Measurements from ENCODE around the gene GPBAR1.
"Not testable (repeated sequence)": the region's sequence is repeated elsewhere in the genome, so short reads cannot be mapped to it uniquely, and the experiment has no call there.

Gene GPBAR1

DNA sequence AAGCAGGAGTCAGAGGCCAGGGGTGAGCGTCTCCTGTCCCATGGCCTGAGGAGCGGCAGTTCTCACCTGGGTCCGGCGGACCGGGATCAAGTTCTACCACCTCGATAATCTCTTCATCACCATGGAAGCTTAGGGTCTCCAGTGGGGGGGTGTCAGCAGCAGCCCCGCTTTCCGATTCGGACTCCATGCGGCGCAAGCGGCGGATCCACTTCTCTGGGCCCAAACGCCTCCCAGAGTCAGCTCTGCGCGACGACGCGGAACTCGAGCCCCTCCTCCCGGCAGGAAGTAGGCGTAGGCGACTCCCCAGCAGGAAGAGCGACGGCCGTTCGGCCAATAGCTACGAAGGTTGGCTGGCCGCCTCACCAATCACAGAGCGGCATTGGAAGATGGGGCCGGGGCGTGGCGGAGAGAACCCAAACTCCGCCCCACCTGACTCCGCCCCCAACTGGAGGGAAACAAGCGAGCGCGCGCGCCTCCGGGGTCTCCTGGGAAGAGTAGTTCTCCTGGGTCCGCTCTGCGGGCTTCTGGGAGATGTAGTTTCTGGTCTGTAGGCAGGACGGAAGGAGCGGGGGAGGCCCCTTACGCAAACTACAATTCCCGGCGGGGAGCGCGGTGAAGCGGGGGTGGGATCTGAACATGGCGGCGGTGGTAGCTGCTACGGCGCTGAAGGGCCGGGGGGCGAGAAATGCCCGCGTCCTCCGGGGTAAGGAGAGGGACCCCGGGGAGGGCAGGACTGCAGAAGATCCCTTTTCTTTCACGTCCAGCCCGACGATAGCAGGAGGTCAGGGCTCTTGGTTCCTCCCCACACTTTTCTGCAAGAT lies 9.3 kb downstream of the GPBAR1 start, which contains the start of the genes AAMP and PNKD:
TSS of gene AAMP (minus strand) at position 238 of the 821 bp plus-strand sequence. CDS start at position 187, 51 bp downstream.
TSS of gene PNKD (plus strand) at position 620 of the 821 bp plus-strand sequence. CDS start at position 637, 17 bp downstream.
- TF ChIP-seq CTCF (IDR thresholded peaks at IDR 0.05; ENCODE audit: low read depth, low read length), result peak; percentile 16
- DNase-seq (ENCODE audit: extremely low read depth, low read depth), result peak; percentile 99

DNA sequence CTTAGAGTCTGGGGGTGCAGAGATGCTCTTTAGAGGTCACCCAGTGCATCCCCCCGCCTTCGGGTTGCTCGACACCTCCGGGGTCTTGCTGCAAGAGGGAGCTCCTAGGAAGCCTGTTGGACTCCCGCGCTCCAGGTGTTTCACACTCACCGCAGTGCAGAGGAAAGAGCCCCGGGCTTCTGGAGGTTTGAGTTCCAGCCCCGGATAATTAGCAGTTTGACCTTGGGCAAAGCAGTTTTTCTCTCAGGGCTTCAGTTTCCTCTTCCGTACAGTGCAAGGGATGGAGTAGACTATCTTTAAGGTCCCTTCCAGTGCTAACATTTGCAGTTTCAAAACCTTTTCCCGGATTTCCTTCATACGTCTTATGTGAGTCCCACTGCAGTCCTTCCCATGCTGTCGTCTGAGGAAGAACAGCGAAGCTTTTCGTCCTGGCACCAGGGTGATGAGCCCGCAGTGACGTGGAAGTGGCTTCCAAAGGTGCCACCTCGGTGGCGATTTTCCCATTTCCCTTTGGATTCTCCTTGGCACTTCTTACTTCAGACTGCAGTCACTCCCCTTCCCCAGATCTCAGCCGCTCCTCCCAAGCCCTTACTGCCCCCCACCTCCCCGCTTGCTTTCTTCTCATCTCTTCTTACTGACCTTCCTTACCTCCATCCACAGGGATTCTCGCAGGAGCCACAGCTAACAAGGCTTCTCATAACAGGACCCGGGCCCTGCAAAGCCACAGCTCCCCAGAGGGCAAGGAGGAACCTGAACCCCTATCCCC lies 10.1 kb downstream of the GPBAR1 start:
- TF ChIP-seq CTCF (IDR thresholded peaks at IDR 0.05; ENCODE audit: low read depth, low read length), result no peak
- DNase-seq (ENCODE audit: extremely low read depth, low read depth), result no peak

DNA sequence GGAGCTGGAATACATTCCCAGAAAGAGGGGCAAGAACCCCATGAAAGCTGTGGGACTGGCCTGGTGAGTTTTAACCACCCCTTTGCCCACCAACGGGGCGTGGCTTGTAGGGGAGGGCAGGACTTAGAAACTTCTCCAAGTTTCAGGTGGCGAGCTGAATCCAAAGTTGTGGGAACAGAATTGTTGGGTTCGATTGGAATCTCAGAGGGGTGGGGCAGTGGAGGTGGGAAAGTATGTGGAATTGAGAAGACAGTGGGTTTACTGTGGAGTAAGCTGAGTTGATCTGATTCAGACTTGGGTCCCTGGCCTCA lies 10.6 kb downstream of the GPBAR1 start:
- no peak for TF ChIP-seq CTCF (IDR thresholded peaks at IDR 0.05; ENCODE audit: low read depth, low read length)
- DNase-seq (ENCODE audit: extremely low read depth, low read depth), result no peak

DNA sequence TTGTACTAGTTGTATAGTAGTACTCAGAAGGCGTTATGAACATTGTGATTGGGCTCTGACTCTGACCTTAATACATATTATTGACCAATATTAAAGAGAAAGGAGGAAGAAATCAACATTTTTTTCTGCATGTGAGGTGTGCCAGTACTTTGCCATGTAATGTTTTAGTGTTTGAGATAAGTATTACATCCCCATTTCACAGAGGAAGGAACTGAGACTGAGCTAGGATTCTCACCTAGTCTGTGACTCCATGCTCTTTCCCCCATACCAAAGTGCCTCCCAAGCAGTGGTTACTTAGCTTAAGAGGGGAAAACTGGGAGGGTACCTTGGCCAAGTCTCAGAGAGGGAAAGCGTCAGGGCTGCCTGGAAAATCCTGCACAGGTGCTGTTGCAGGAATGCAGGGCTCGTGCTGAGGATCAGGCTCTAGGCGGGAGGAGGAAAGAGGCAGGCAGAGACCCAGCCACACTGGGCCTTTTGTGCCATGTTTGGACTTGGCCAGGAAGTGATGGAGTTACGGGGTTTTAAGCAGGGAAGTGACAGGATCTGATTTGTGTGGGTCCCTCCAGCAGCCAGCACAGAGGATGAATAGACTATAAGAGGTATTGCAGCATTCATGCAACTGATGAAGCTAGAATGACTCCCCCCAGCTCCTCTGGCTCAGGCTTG lies 11.2 kb downstream of the GPBAR1 start:
- TF ChIP-seq CTCF (IDR thresholded peaks at IDR 0.05; ENCODE audit: low read depth, low read length), result no peak
- no peak for DNase-seq (ENCODE audit: extremely low read depth, low read depth)

- DNase-seq (ENCODE audit: extremely low read depth, low read depth), result peak; percentile 87
- TF ChIP-seq CTCF (IDR thresholded peaks at IDR 0.05; ENCODE audit: low read depth, low read length), result peak; percentile 93
Measured at GRCh38 chr2:218272531-218273212, 11.9 kb downstream of the GPBAR1 start.

DNA sequence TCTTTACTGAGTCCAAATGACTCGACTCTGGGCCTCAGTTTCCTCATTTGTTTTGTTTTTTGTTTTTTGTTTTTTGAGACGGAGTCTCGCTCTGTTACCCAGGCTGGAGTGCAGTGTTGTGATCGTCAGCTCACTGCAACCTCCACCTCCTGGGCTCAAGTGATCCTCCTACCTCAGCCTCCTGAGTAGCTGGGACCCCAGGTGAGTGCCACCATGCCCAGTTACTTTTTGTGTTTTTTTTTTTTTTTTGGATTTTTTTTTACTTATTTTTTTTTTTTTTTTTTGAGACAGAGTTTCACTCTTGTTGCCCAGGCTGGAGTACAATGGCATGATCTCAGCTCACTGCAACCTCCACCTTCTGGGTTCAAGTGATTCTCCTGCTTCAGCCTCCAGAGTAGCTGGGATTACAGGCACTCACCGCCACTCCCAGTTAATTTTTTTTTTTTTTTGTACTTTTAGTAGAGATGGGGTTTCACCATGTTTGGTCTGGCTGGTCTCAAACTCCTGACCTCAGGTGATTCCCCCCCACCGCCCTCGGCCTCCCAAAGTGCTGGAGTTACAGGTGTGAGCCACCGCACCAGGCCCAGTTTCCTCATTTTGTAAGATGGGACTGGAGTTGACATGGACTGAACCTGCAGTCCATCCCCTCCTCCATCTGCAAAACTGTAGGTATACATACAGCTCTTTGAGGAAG lies 12.5 kb downstream of the GPBAR1 start:
- DNase-seq (ENCODE audit: extremely low read depth, low read depth), result not testable (repeated sequence)

- DNase-seq (ENCODE audit: extremely low read depth, low read depth), result no peak
- TF ChIP-seq CTCF (IDR thresholded peaks at IDR 0.05; ENCODE audit: low read depth, low read length), result no peak
Measured at GRCh38 chr2:218273908-218274249, 13.1 kb downstream of the GPBAR1 start.
